Lung (tissue), 12 donors: ENCODE data around the gene OR5F1. TPM values are rescaled to one million over a fixed set of nuclear protein-coding genes. Genes with fewer than 3 reads are reported as not detected.

ENCODE experiments used
- ATAC-seq: fragments of 200-7000 bp; cut with Tn5 transposase; one replicate; pipeline ENCODE4 v1.9.1; 2020; ENCODE audit warnings: moderate number of reproducible peaks; ENCODE audit not compliant: insufficient read depth, low FRiP score
- DNase-seq, 3 donors: peaks; one replicate each; pipeline ENCODE4 v3.0.0-alpha.2; 2013 to 2017
- H3K27ac ChIP-seq, 2 donors: one replicate each; pipeline ENCODE4 v1.5.1; 2013; ENCODE audit warnings: mild to moderate bottlenecking in 2 of 2, moderate library complexity in 2 of 2, control low read depth in 1 of 2, inconsistent platforms in 1 of 2, low read depth in 1 of 2, low read length in 1 of 2
- H3K27me3 ChIP-seq, 3 donors: one replicate each; pipeline ENCODE4 v1.5.1; 2013; ENCODE audit warnings: low read length in 2 of 3; ENCODE audit not compliant: control insufficient read depth in 3 of 3, insufficient read depth in 3 of 3
- H3K36me3 ChIP-seq, 4 donors: one replicate each; pipeline ENCODE4 v1.5.1; 2013; ENCODE audit warnings: low read length in 4 of 4, mild to moderate bottlenecking in 1 of 4, moderate library complexity in 1 of 4; ENCODE audit not compliant: control insufficient read depth in 4 of 4, insufficient read depth in 4 of 4
- H3K4me1 ChIP-seq, 5 donors: one replicate each; pipeline ENCODE4 v1.5.1; 2013; ENCODE audit warnings: low read length in 5 of 5, mild to moderate bottlenecking in 2 of 5, moderate library complexity in 1 of 5; ENCODE audit not compliant: control insufficient read depth in 5 of 5, insufficient read depth in 5 of 5
- H3K4me3 ChIP-seq: one replicate; pipeline ENCODE4 v1.5.1; 2013; ENCODE audit warnings: mild to moderate bottlenecking, control low read depth, moderate library complexity
- H3K9ac ChIP-seq, 2 donors: one replicate each; pipeline ENCODE4 v1.5.1; 2013; ENCODE audit warnings: low read length in 2 of 2, control low read depth in 1 of 2; ENCODE audit not compliant: insufficient read depth in 1 of 2
- H3K9me3 ChIP-seq, 4 donors: one replicate each; pipeline ENCODE4 v1.5.1; 2013; ENCODE audit warnings: low read length in 3 of 4, mild to moderate bottlenecking in 1 of 4, moderate library complexity in 1 of 4; ENCODE audit not compliant: control insufficient read depth in 4 of 4, insufficient read depth in 3 of 4
- CTCF ChIP-seq: IDR thresholded peaks from 2 replicates; pipeline ENCODE4 v1.5.1; 2012; ENCODE audit warnings: mild to moderate bottlenecking; ENCODE audit errors: control extremely low read depth, extremely low read depth
- WGBS, 2 donors: extraction: QIAGEN DNeasy Blood & Tissue Kit; methylation state at CpG; one replicate each; pipeline ENCODE4 v1.1.7; 2013; 5-methylcytosine and 5-hydroxymethylcytosine counted together
- polyA plus RNA-seq, 2 donors: library from polyadenylated mRNA; stranded (reverse); fragments of 200-250 nt; gene quantifications; one replicate each; pipeline ENCODE4 v1.2.1, GENCODE V29; 2013
- total RNA-seq, 2 donors: library from RNA; depleted of rRNA in 1 of 2; stranded (reverse); fragments of >200 nt in 1 of 2; gene quantifications; one replicate each; pipeline ENCODE4 v1.2.1, GENCODE V29; 2014 to 2021
- donor health status: control.
- donor health status: control.
- donor health status: Bipolar disorder and iron deficiency.
- donor health status: healthy.
- donor health status: DM: yes; HTN: yes; CAD: no.

The OR5F1 gene
- total and polyA plus RNA-seq, 4 donors, result not detected

- TF ChIP-seq CTCF, result no peak
- H3K9me3 ChIP-seq, result no peaks in the 10 kb centered on the region
- no peak overlapping the region for H3K9ac ChIP-seq
- no peak for ATAC-seq
- H3K27me3 ChIP-seq, result no peaks in the 10 kb centered on the region
- no peak overlapping the region for H3K27ac ChIP-seq
- H3K4me1 ChIP-seq, result no peaks in the 10 kb centered on the region
- DNase-seq, result no peak
- H3K4me3 ChIP-seq, result no peak overlapping the region
- H3K36me3 ChIP-seq, result no peaks in the 10 kb centered on the region
- 88 to 95% methylated on average over 3 of the region's 3 CpGs for WGBS, 2 donors
Measured at GRCh38 chr11:55970935-55971334, 23.5 kb downstream of the OR5F1 start.

- Histone ChIP-seq H3K9ac (no peak within 1 kb of the TSS), H3K36me3 (no peaks in the 10 kb centered on the region), H3K4me1 (no peaks in the 10 kb centered on the region), H3K27ac (no peak within 1 kb of the TSS), H3K4me3 (no peak within 1 kb of the TSS), H3K9me3 (no peaks in the 10 kb centered on the region), H3K27me3 (no peaks in the 10 kb centered on the region)
- ATAC-seq, result no peak
- TF ChIP-seq CTCF, result no peak
- DNase-seq, result no peak
- 82 to 92% methylated on average over 2 of the region's 2 CpGs for WGBS, 2 donors
Measured at GRCh38 chr11:55969845-55970244, 24.6 kb downstream of the OR5F1 start, which contains the start of gene OR10AG1. Gene OR10AG1 (minus strand): TSS chr11:55969945. CDS start chr11:55969907, 38 bp downstream.

GRCh38 chr11:55967914-55968313 is 26.5 kb downstream of the OR5F1 start:
- Histone ChIP-seq H3K27me3 (no peaks in the 10 kb centered on the region), H3K9me3 (no peaks in the 10 kb centered on the region), H3K27ac (no peak overlapping the region), H3K4me3 (no peak overlapping the region), H3K4me1 (no peaks in the 10 kb centered on the region), H3K9ac (no peak overlapping the region), H3K36me3 (no peaks in the 10 kb centered on the region)
- no peak for TF ChIP-seq CTCF
- no peak for DNase-seq
- WGBS, 2 donors, result 80 to 86% methylated on average over 5 of the region's 5 CpGs
- no peak for ATAC-seq

- Histone ChIP-seq H3K4me1 (no peaks in the 10 kb centered on the region), H3K4me3 (no peak overlapping the region), H3K27me3 (no peaks in the 10 kb centered on the region), H3K27ac (no peak overlapping the region), H3K9me3 (no peaks in the 10 kb centered on the region), H3K36me3 (no peaks in the 10 kb centered on the region), H3K9ac (no peak overlapping the region)
- ATAC-seq, result no peak
- no peak for DNase-seq
- no peak for TF ChIP-seq CTCF
- WGBS, 2 donors, result 73 to 84% methylated on average over 2 of the region's 2 CpGs
Measured at GRCh38 chr11:55966391-55966790, 28.0 kb downstream of the OR5F1 start.
